RWPE1 (cell line): ENCODE measurements around the gene SCYL3.

ENCODE experiments used
- CTCF ChIA-PET: fragments of 350-600 bp; sonication (Branson Sonifier 250); formaldehyde crosslinking; extraction: SDS; loops from one replicate; lab custom pipeline; 2021; lab: Yijun Ruan, JAX
- POLR2A ChIA-PET: fragments of 400-600 bp; formaldehyde crosslinking; extraction: SDS; loops from one replicate; lab custom pipeline; 2020; ENCODE audit warnings: antibody characterized with exemption; ENCODE audit not compliant: low non-redundant PET; lab: Yijun Ruan, JAX
- DNase-seq: peaks from one replicate; pipeline ENCODE4 v3.0.0; 2012; ENCODE audit warnings: low spot score
- H3K27ac ChIP-seq: fragments of 450-650 bp; 2 replicates; pipeline ENCODE4 v1.5.1; 2017
- CTCF ChIP-seq: fragments of 450-650 bp; conservative IDR thresholded peaks from 2 replicates; pipeline ENCODE4 v1.5.1; 2017; ENCODE audit warnings: low read depth, mild to moderate bottlenecking

SCYL3 gene

GRCh38 chr1:169834869-169835268, 58.8 kb downstream of the SCYL3 start:
- CTCF ChIA-PET = no interaction called here
- TF ChIP-seq CTCF = no peak
- POLR2A ChIA-PET = no interaction called here
- DNase-seq = no peak
- no peak overlapping the region for H3K27ac ChIP-seq

GRCh38 chr1:169833179-169833901, 60.4 kb downstream of the SCYL3 start:
- no peak for DNase-seq
- POLR2A ChIA-PET = no interaction called here
- H3K27ac ChIP-seq = no peak overlapping the region
- CTCF ChIA-PET = interaction anchor here (0.5 to 0.6 kb wide), 4 partner anchors 119 to 1490 kb away, joined by 3 read pairs; no protein-coding TSS in a partner anchor
- TF ChIP-seq CTCF = no peak

GRCh38 chr1:169829671-169830070, 64.0 kb downstream of the SCYL3 start:
- ChIA-PET CTCF (no interaction called here), POLR2A (no interaction called here)
- no peak overlapping the region for H3K27ac ChIP-seq
- no peak for TF ChIP-seq CTCF
- no peak for DNase-seq

- no peak overlapping the region for H3K27ac ChIP-seq
- DNase-seq = no peak
- CTCF ChIA-PET = no interaction called here
These were observed 69.5 kb downstream of the SCYL3 start for GRCh38 chr1:169824153-169824552.

GRCh38 chr1:169821500-169821899, 72.2 kb downstream of the SCYL3 start:
- POLR2A ChIA-PET = no interaction called here
- no peak overlapping the region for H3K27ac ChIP-seq
- no peak for DNase-seq
- CTCF ChIA-PET = interaction anchor here (0.6 kb wide), 2 partner anchors 251 to 485 kb away, joined by 3 read pairs; no protein-coding TSS in a partner anchor
- no peak for TF ChIP-seq CTCF

More at GRCh38 chr1:169824153-169824552, 69.5 kb downstream of the SCYL3 start:
- POLR2A ChIA-PET = no interaction called here
- no peak for TF ChIP-seq CTCF

GRCh38 chr1:169816617-169817016, 77.1 kb downstream of the SCYL3 start:
- CTCF ChIA-PET = no interaction called here

More at GRCh38 chr1:169816617-169817016, 77.1 kb downstream of the SCYL3 start:
- no peak for TF ChIP-seq CTCF
- no peak overlapping the region for H3K27ac ChIP-seq
- DNase-seq = no peak
- POLR2A ChIA-PET = no interaction called here
